K562 (cell line): Measurements from ENCODE around the gene SLC2A13.

Source experiments
- BCOR ChIP-seq: fragments of 450-650 bp; IDR thresholded peaks from 2 replicates; pipeline ENCODE4 v1.6.1; 2016
- BRF1 ChIP-seq: IDR thresholded peaks from 3 replicates; pipeline ENCODE4 v1.6.1; 2011; ENCODE audit warnings: borderline replicate concordance, mild to moderate bottlenecking; ENCODE audit not compliant: insufficient read length; ENCODE audit errors: extremely low read depth
- CTCF ChIP-seq, 3 experiments: IDR thresholded peaks in 2 of 3; conservative IDR thresholded peaks in 1 of 3; 2 replicates each; pipeline ENCODE4 v1.5.1; 2011 to 2012; ENCODE audit warnings: low read length in 3 of 3, mild to moderate bottlenecking in 3 of 3, control low read depth in 2 of 3, improper control_type of control experiment in 1 of 3, inconsistent platforms in 1 of 3, low read depth in 1 of 3, mixed read lengths in 1 of 3, moderate library complexity in 1 of 3; ENCODE audit not compliant: insufficient read depth in 2 of 3
- ETV6 ChIP-seq, 3 experiments: fragments of 150-350 bp in 1 of 3; sonication (generic) in 1 of 3; formaldehyde crosslinking in 1 of 3; IDR thresholded peaks; 2 replicates each; pipeline versions ENCODE4 v1.6.1 to v1.8.0; 2014 to 2022; ENCODE audit warnings: borderline replicate concordance in 2 of 3, low read depth in 2 of 3, antibody characterized with exemption in 1 of 3, low read length in 1 of 3, mild to moderate bottlenecking in 1 of 3, missing genetic modification reagents in 1 of 3
- GMEB1 ChIP-seq: fragments of 250-450 bp; sonication (Bioruptor Pico); IDR thresholded peaks from 2 replicates; pipeline ENCODE4 v1.4.0; 2020; ENCODE audit warnings: mild to moderate bottlenecking
- MAX ChIP-seq: sonication (generic); formaldehyde crosslinking; IDR thresholded peaks from 2 replicates; pipeline ENCODE4 v1.9.0; 2022; ENCODE audit warnings: mild to moderate bottlenecking, missing genetic modification reagents
- NR2C2 ChIP-seq, 2 experiments: fragments of 200-800 bp in 1 of 2; sonication (Bioruptor generic) in 1 of 2; sonication (generic) in 1 of 2; formaldehyde crosslinking in 1 of 2; IDR thresholded peaks; 2 replicates each; pipeline versions ENCODE4 v1.6.1 to v1.8.0; 2016 to 2022; ENCODE audit warnings: mild to moderate bottlenecking in 1 of 2, missing compliant biosample characterization in 1 of 2, missing genetic modification characterization in 1 of 2, missing genetic modification reagents in 1 of 2
- POLR2A ChIP-seq: fragments of 450-650 bp; conservative IDR thresholded peaks from 2 replicates; pipeline ENCODE4 v1.6.1; 2016
- POLR2G ChIP-seq: fragments of 200-400 bp; formaldehyde crosslinking; IDR thresholded peaks from 2 replicates; pipeline ENCODE4 v1.6.1; 2017; ENCODE audit warnings: low read depth, mild to moderate bottlenecking, antibody characterized with exemption, low read length, moderate library complexity
- PREB ChIP-seq: sonication (generic); formaldehyde crosslinking; IDR thresholded peaks from 2 replicates; pipeline ENCODE4 v1.8.1; 2023; ENCODE audit warnings: mild to moderate bottlenecking, missing genetic modification reagents
- RBFOX2 ChIP-seq: fragments of 200-400 bp; formaldehyde crosslinking; IDR thresholded peaks from 2 replicates; pipeline ENCODE4 v1.6.1; 2017; ENCODE audit warnings: low read depth, mild to moderate bottlenecking, low read length, moderate library complexity

- TF ChIP-seq RBFOX2 (no peak), CTCF (IDR thresholded peaks at IDR 0.05 in 2 of 3, conservative IDR thresholded peaks at IDR 0.05 in 1 of 3; ENCODE audit: insufficient read depth in 2 of 3, low read depth in 1 of 3, low read length in 3 of 3) (no peak), BRF1 (no peak), POLR2G (no peak), NR2C2 (CRISPR knock-in tag; IDR thresholded peaks at IDR 0.05) (no peak), NR2C2 (tag; IDR thresholded peaks at IDR 0.05) (no peak), MAX (CRISPR knock-in tag) (no peak), GMEB1 (CRISPR knock-in tag) (no peak), BCOR (no peak), POLR2A (no peak), ETV6 (IDR thresholded peaks at IDR 0.05; ENCODE audit: borderline replicate concordance in 1 of 2, low read depth in 2 of 2, low read length in 1 of 2) (no peak), ETV6 (CRISPR knock-in tag; IDR thresholded peaks at IDR 0.05; ENCODE audit: borderline replicate concordance) (no peak), PREB (CRISPR knock-in tag) (no peak)
Measured at GRCh38 chr12:39892146-39892545, 213.7 kb downstream of the SLC2A13 start.
